PC-9 (cell line): Measurements from ENCODE around the gene ANKRD44.

Source experiments
- EZH2 ChIP-seq: fragments of 200-600 bp; sonication (generic); IDR thresholded peaks from 2 replicates; pipeline ENCODE4 v1.8.0; 2017; ENCODE audit warnings: antibody characterized with exemption, low read depth
- TF ChIP-seq, protein P1 (sequence below): fragments of 200-600 bp; sonication (generic); conservative IDR thresholded peaks from 2 replicates; pipeline ENCODE4 v1.6.1; 2017; ENCODE audit warnings: mixed run types, antibody characterized with exemption, mild to moderate bottlenecking, moderate library complexity

DNA sequence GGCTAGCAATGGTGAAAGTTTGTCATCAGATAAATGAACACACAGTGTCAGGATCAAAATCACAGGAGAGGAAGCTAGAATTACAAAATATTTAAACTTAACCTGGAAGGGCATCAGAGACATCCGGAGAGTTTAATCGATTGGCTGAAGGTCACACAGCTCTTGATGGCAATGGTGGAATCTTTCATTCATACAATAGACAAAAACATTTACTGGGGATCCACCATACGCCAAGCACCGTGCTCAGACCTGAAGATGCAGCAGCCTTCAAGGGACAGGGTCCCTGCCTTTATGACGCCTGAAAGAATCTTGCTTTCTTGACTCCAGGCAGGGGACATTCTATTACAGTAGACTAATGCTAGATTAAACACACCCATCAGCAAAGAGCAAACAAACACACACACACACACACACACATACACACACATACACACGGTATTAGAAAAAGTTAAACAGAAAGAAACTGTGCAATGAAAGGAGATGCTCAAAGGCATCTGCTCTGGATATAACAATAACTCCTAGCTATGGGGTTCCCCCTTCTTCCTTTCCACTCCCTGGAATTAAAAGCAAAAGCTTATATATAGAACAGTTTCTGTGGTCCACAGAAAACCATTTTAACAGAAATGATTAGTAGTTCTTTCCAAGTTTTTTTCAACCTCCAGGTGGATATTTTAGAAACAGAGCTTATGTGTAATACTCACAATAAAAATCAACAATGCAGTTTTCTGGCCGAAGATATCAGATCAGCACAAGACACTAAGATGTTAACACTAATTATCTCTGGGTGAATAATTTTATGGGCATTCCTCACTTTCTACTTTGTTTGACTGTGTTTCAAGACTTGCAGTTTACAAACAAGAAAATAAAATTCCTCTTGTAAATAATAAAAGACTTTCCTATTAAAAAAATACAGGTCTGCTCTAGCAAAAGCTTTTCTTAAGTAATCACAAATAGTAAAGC is 151.7 kb downstream of the ANKRD44 start:
- TF ChIP-seq, protein P1, sequence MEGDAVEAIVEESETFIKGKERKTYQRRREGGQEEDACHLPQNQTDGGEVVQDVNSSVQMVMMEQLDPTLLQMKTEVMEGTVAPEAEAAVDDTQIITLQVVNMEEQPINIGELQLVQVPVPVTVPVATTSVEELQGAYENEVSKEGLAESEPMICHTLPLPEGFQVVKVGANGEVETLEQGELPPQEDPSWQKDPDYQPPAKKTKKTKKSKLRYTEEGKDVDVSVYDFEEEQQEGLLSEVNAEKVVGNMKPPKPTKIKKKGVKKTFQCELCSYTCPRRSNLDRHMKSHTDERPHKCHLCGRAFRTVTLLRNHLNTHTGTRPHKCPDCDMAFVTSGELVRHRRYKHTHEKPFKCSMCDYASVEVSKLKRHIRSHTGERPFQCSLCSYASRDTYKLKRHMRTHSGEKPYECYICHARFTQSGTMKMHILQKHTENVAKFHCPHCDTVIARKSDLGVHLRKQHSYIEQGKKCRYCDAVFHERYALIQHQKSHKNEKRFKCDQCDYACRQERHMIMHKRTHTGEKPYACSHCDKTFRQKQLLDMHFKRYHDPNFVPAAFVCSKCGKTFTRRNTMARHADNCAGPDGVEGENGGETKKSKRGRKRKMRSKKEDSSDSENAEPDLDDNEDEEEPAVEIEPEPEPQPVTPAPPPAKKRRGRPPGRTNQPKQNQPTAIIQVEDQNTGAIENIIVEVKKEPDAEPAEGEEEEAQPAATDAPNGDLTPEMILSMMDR, result no peak
- TF ChIP-seq EZH2, result no peak
